ENCODE measurements around the gene GIPC2.
A peak's percentile ranks its signal among the peaks of the same experiment; 100 is the strongest.
"Not testable (repeated sequence)": the region's sequence is repeated elsewhere in the genome, so short reads cannot be mapped to it uniquely, and the experiment has no call there.

Gene GIPC2

GRCh38 chr1:78095593-78095992, 49.8 kb downstream of the GIPC2 start:
- no peak for DNase-seq (ENCODE audit: low spot score)

DNA sequence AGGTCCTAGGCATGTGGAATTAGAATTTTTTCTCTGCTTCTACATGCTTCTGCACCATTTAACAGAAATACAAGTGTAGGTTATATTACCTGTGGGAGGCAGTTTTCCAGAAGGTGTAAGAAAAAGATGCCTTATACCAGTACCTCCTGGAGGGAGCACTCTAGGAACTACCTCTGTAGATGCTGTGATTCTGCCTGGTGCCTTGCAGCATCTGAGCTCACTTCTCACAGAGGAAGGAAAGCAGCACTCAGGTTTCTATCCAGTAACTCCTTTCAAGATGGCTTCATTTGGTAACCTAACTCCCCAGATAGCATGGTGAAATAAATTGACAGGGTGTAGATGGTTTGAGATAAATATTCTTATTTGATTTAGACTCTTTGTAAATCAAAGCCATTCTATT, 50.3 kb downstream of the GIPC2 start:
- DNase-seq (ENCODE audit: low spot score), result no peak

GRCh38 chr1:78096976-78097375, 51.2 kb downstream of the GIPC2 start:
- DNase-seq (ENCODE audit: low spot score), result peak; percentile 92

DNA sequence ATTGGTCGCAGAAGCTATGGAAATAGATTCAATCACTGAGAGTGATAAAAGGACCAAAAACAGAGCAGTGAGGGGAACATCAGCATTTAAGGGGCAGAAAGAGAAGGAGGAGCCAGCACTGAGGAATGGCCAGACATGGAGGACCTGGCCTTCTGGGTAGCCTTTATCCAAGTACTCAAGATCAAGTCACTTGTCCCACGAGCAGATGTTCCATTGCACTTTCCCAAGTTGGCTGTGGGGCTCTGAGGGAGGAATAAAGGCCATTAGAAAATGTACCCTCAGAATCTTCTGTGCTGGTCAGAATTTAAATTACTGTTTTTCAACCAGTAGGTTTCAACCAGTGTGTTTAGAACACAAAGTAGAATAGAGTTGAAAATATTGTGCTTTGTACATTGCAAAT, 55.3 kb downstream of the GIPC2 start:
- no peak for DNase-seq (ENCODE audit: low spot score)

- DNase-seq (ENCODE audit: low spot score), result no peak
Measured at GRCh38 chr1:78101514-78101913, 55.7 kb downstream of the GIPC2 start.

- DNase-seq (ENCODE audit: low spot score), result no peak
Measured at GRCh38 chr1:78102082-78102481, 56.3 kb downstream of the GIPC2 start.

DNA sequence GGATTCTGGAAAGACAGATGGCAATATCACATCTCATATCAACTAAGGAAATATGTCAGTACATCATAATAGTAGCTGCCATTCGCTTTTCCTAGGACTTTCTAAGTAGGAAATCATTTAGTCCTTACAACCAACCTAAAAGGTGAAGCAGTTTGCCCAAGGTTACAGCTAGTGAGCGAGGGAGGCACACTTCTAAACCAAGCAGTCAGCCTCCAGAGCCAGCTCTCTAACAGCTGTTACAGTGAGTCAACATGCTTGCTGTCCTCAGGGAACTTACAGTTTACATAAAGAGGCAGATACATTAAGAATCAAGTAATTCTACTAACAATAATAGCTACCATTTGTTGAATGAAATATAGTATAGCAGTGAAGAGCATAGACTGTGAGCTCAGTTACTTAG, 57.1 kb downstream of the GIPC2 start:
- no peak for DNase-seq (ENCODE audit: low spot score)

GRCh38 chr1:78104322-78104721, 58.6 kb downstream of the GIPC2 start:
- no peak for DNase-seq (ENCODE audit: low spot score)

DNA sequence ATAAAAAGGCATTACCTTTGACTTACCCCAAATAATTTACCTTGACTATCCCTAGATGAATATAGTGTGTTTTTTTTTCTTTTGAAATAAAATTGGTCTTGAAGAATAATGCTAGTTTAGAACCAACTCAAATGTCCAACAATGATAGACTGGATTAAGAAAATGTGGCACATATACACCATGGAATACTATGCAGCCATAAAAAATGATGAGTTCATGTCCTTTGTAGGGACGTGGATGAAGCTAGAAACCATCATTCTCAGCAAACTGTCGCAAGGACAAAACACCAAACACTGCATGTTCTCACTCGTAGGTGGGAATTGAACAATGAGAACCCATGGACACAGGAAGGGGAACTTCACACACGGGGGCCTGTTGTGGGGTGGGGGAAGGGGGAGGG, 63.9 kb downstream of the GIPC2 start:
- DNase-seq (ENCODE audit: low spot score), result not testable (repeated sequence)

DNA sequence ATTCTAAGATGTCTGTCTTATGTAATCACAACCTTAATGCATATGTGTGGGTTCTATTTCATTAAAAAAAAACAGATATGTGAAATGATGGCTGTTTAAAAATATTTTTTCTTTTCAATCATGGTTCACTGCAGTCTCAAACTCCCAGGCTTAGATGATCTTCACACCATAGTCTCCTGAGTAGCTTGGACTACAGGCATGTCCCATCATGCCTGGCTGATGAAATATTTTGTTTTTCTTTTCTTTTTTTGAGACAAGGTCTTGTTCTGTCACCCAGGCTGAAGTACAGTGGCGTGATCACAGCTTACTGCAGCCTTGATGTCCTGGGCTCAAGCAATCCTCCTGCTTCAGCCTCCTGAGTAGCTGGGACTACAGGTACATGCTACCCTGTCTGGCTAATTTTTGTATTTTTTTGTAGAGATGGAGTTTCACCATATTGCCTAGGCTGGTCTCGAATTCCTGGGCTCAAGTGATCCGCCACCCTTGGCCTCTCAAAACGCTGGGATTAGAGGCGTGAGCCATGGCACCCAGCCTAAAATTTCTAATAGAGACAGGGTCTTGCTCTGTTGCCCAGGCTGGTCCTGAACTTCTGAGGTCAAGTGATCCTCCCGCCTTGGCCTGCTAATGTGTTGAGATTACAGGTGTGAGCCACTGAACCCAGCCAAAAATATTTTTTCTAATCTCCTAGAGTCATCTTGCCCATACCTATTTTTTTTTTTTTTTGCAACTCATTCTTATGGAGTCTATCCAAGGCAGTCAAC, 67.6 kb downstream of the GIPC2 start:
- no peak for DNase-seq (ENCODE audit: low spot score)

DNA sequence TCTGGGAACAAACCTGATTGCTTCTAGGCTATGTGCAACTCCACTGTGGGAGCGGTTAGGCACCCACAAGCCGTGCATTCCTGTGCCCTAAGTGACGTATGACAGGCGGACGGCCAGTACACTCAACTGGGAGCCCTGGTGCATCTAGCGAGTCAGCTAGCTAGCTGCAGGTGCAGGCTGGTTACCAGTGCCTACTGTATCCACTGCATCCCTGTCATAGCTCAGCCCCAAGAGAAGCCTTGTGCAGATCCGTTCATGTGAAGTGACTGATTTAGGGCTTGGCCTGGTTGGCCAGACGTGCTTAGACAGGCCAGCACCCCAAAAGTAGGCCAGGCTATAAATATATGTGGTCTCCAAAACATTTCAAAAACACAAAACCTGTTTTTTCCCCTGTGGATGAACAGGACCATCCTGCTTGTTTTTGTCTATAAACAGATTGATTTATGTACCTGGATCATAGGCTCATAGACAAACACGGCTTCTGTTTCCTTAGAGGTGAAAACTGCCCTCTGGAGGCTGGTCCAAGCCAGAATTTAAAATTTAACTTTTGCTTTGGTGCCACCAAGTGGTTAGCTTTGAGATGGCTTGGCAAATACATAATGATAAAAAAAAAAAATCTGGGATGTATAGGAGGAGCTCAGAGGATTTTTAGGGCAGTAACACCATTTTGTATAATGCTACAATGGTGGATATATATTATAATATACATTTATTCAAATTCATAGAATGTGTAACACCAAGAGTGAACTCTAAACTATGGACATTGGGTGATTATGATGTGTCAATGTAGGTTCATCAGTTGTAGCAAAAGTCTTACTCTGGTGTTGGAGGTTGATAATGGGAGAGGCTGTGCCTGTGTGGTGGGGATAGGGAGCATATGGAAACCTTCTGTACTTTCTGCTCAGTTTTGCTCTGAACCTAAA, 68.5 kb downstream of the GIPC2 start:
- DNase-seq (ENCODE audit: low spot score), result peak; percentile 87

GRCh38 chr1:78120485-78120884, 74.7 kb downstream of the GIPC2 start:
- not testable (repeated sequence) for DNase-seq (ENCODE audit: low spot score)

DNA sequence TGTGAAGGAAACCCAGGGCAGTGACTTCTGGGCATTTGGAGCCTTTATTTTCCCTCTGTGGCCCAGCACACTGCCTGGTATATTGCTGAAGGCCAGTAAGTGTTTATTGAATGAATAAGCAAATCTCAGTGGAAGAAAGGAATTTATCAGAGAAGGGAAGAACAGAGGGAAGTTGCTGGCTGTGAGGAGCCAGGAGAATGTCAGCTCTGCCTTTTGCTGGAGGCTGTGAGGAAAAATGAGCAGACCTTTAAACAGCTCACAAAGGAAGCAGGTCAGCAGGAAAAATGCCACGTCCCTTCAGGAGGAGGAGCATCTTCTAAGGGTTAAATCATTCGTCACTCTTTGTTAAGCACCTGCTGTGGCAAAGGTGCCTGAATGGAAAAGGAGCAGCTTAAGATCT, 75.9 kb downstream of the GIPC2 start:
- DNase-seq (ENCODE audit: low spot score), result no peak

DNA sequence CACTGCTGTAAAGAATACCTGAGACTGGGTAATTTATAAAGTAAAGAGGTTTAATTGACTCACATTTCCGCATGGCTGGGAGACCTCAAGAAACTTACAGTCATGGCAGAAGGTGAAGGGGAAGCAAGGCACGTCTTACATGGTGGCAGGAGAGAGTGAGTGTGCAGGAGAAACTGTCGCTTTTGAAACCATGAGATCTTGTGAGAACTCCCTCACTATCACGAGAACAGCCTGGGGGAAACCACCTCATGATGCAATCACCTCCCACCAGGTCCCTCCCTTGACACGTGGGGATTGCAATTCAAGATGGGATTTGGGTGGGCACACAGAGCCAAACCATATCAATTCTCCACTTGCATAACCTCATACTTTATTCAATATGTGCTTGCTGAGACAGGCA, 76.6 kb downstream of the GIPC2 start:
- no peak for DNase-seq (ENCODE audit: low spot score)

DNA sequence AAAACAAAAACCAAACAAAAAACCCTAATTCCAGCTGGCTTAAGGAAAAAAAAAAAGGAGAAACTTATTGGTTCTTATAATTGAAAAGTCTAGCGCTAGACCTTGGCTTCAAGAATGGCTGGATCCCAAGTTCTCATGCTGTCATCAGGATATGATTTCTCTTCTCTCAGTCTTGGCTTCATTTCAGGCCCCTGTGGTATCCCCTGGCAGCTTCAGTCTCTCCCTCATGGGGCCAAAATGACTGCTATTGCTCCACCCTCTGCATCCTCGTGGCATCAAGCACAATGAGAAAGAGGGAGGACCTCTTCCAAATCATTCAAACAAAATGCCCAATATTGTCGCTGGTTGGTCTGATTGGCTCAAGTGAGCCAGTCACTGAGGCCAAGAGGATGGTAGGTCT, 80.7 kb downstream of the GIPC2 start:
- no peak for DNase-seq (ENCODE audit: low spot score)

GRCh38 chr1:78132174-78132947, 86.6 kb downstream of the GIPC2 start:
- DNase-seq (ENCODE audit: low spot score), result no peak

GRCh38 chr1:78132948-78133322, 87.2 kb downstream of the GIPC2 start:
- DNase-seq (ENCODE audit: low spot score), result no peak

DNA sequence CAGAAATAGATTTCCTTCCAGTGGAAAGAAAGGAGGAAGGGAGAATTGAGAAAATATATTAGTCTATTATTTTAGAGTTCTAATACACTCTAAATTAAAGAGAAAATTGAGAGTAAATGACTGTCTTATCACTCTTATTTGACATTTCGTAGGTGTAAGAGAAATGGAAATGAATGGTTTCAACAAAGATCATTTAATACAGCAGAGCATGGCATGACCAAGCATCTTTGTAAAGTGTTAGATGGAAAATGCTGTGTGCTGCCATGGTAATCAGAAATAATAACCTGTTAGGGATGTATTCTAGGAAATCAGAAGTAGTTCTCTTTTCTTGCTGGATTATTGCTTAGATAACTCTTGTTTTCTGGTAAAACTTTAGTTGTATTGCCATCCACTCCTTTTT, 90.9 kb downstream of the GIPC2 start:
- no peak for DNase-seq (ENCODE audit: low spot score)

DNA sequence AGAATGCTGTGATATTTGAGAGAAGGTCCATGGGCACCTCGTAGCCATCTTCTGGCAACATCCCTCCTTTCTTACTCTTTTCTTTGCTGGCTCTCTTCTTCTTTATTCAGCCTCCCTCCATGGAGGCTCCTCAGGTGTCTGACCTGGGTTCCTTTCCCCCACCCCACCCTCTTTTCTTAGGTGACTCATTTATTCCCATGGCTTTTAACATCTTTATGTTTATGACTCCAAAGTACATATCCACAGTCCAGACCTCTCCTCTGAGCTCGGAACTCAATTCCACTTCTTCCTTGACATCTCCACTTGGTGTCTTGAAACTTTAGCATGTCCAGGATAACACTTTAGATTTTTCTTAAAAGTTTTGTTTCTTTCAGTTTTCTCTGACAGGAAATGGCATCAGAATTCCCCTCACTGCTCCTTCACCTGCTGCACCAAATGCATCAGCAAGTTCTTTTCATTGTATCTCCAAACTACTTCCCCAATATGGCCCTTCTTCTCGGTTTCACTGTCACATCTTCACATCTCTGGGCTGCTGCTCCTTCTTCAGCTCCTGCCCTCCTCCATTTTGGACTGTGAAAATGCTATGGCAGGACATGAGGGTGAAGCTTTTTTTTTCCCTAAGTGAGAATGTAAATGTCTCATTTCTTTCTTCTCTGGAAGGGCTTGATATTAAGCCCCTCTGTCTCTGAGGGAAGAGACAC, 95.9 kb downstream of the GIPC2 start:
- no peak for DNase-seq (ENCODE audit: low spot score)

- no peak for DNase-seq (ENCODE audit: low spot score)
Measured at GRCh38 chr1:78142736-78143135, 97.0 kb downstream of the GIPC2 start.

DNA sequence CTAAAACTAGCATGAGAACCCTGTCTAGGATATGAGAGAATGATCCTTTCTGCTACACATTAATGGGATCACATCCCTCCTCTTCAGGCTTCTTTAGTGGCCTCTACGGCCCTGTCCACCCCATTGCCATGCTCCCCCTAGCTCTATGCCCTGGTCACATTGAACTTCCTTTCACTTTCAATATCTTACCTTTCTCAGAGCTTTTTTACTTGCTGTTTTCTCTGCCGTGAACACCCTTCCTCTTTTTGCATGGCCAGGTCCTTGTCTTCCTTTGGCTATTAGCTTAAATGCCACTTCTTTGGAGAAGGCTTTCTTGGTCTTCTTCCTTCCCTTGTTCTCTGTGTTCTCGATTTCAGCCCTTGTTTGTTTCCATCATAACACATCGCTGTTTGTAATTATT, 97.4 kb downstream of the GIPC2 start:
- peak; percentile 5 for DNase-seq (ENCODE audit: low spot score)

GRCh38 chr1:78143673-78144072, 97.9 kb downstream of the GIPC2 start:
- DNase-seq (ENCODE audit: low spot score), result no peak
